OCI-LY7 (cell line): ENCODE data around the gene PPFIA3.

ENCODE experiments used
- CTCF ChIP-seq: fragments of 200-600 bp; sonication (generic); conservative IDR thresholded peaks from 2 replicates; pipeline ENCODE4 v1.5.1; 2014; ENCODE audit warnings: mild to moderate bottlenecking, antibody characterized with exemption, low read length, moderate library complexity, mixed read lengths
- EZH2phosphoT487 ChIP-seq: fragments of 200-600 bp; sonication (generic); IDR thresholded peaks from 2 replicates; pipeline ENCODE4 v1.6.1; 2018; ENCODE audit warnings: low read depth, borderline replicate concordance, mild to moderate bottlenecking, mixed run types, antibody characterized with exemption, low read length, moderate library complexity, mixed read lengths

DNA sequence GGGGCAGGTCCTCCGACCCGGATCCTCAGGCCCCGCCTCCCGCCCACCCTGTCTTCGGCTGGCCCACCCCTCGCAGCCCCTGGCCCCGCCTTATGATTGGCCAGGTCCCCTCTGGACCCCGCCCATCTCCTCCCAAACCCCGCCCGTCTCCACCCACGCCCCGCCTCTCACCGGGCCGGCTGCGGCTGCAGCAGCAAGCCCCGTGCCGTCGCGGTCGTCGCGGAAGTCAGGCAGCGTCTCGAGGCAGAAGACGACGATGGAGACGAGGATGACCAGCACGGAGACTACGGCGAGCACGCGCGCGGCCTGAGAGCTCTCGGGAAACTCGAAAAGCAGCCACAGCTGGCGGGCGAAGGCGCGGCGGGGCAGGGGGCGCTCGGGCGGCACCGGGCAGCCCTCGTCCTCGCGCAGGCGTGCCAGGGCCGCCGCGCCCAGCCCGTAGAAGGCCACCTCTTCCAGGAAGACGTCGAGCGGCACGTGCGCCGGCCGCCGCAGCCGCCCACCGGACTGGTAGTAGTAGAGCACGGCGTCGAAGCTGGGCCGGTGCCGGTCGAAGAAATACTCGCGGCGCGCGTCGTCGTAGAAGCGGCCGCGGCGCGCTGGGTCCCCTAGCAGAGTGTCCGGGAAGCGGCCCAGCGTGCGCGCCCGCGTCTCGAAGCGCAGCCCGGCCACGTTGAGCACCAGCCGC lies 47.3 kb upstream of the PPFIA3 start:
- TF ChIP-seq CTCF: no peak
- TF ChIP-seq EZH2phosphoT487: no peak
